Measurements from ENCODE around the gene PMIS2. TPM values are rescaled to one million over a fixed set of nuclear protein-coding genes. Genes with fewer than 3 reads are reported as not detected.

The PMIS2 gene
- total RNA-seq, 1 experiment from 2014 or later: not detected

GRCh38 chr19:35569281-35569781 lies 16.6 kb upstream of the PMIS2 start:
- intact Hi-C loops (cut with micrococcal nuclease): no loop called here
- no TSS peak for BruUV-seq (replicated peaks)
- H3K4me2 ChIP-seq (ENCODE audit: low read length): no peak overlapping the region

GRCh38 chr19:35571406-35571965 lies 14.5 kb upstream of the PMIS2 start:
- Histone ChIP-seq H3K36me3 (ENCODE audit: control insufficient read depth in 1 of 2, insufficient read depth in 2 of 2, low read length in 2 of 2) (no peaks in the 10 kb centered on the region), H3K27me3 (ENCODE audit: insufficient read depth, low read length) (no peaks in the 10 kb centered on the region), H3K4me2 (ENCODE audit: low read length) (no peak overlapping the region), H3K4me3 (replicated peaks in 1 of 2; ENCODE audit: low read depth in 1 of 2, low read length in 2 of 2) (no peak overlapping the region), H3K79me2 (ENCODE audit: insufficient read depth, low read length) (no peaks in the 10 kb centered on the region), H2AFZ (ENCODE audit: low read depth, low read length, poor library complexity, severe bottlenecking) (no peak overlapping the region), H3K9me2 (ENCODE audit: insufficient read depth) (no peaks in the 10 kb centered on the region), H3K4me1 (ENCODE audit: control insufficient read depth in 1 of 2, insufficient read depth in 2 of 2, low read length in 2 of 2) (no peaks in the 10 kb centered on the region), H3K9ac (ENCODE audit: low read length) (no peak overlapping the region), H3K27ac (ENCODE audit: low read depth, low read length) (no peak overlapping the region), H4K20me1 (ENCODE audit: insufficient read depth) (no peaks in the 10 kb centered on the region), H3K9me3 (ENCODE audit: control insufficient read depth in 1 of 2, insufficient read depth in 1 of 2, low read depth in 1 of 2, low read length in 2 of 2) (peaks cover 3 to 9% of the 10 kb centered on the region in 2 experiments; a peak in 2 of 4 replicates)
- DNase-seq (ENCODE audit: low read depth, low spot score) (no peak), ATAC-seq (no peak)
- POLR2A ChIA-PET: no interaction called here
- RAD21 ChIA-PET (ENCODE audit: low non-redundant PET in 1 of 2, low total read pairs in 2 of 2, uncharacterized antibody in 2 of 2, unreplicated experiment in 2 of 2): no interaction called here
- CTCF ChIA-PET: no interaction called here
- intact Hi-C loops (cut with micrococcal nuclease): no loop called here
- no TSS peak for BruUV-seq (replicated peaks)
- TF ChIP-seq EZH2 (IDR thresholded peaks at IDR 0.05) (no peak), SRF (IDR thresholded peaks at IDR 0.05; ENCODE audit: low read depth) (no peak), CBX3 (IDR thresholded peaks at IDR 0.05; ENCODE audit: low read depth) (no peak), ZNF274 (IDR thresholded peaks at IDR 0.05; ENCODE audit: low read depth, low read length) (no peak), ZFX (IDR thresholded peaks at IDR 0.05) (no peak), YY1 (IDR thresholded peaks at IDR 0.05; ENCODE audit: extremely low read depth, insufficient replicate concordance, low read depth, low read length) (no peak), TCF7L2 (IDR thresholded peaks at IDR 0.05; ENCODE audit: borderline replicate concordance, extremely low read depth, insufficient read depth, insufficient read length) (no peak), JUND (IDR thresholded peaks at IDR 0.05) (no peak), MAX (IDR thresholded peaks at IDR 0.05) (no peak), ELF1 (IDR thresholded peaks at IDR 0.05; ENCODE audit: borderline replicate concordance, low read depth) (no peak), EGR1 (IDR thresholded peaks at IDR 0.05; ENCODE audit: low read depth) (no peak), CEBPB (IDR thresholded peaks at IDR 0.05; ENCODE audit: low read depth) (no peak), FOSL1 (IDR thresholded peaks at IDR 0.05; ENCODE audit: low read depth) (no peak), SP1 (IDR thresholded peaks at IDR 0.05; ENCODE audit: low read depth) (no peak)

More at GRCh38 chr19:35569281-35569781, 16.6 kb upstream of the PMIS2 start:
- no peak for ATAC-seq
- TF ChIP-seq, protein P1, sequence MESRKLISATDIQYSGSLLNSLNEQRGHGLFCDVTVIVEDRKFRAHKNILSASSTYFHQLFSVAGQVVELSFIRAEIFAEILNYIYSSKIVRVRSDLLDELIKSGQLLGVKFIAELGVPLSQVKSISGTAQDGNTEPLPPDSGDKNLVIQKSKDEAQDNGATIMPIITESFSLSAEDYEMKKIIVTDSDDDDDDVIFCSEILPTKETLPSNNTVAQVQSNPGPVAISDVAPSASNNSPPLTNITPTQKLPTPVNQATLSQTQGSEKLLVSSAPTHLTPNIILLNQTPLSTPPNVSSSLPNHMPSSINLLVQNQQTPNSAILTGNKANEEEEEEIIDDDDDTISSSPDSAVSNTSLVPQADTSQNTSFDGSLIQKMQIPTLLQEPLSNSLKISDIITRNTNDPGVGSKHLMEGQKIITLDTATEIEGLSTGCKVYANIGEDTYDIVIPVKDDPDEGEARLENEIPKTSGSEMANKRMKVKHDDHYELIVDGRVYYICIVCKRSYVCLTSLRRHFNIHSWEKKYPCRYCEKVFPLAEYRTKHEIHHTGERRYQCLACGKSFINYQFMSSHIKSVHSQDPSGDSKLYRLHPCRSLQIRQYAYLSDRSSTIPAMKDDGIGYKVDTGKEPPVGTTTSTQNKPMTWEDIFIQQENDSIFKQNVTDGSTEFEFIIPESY (IDR thresholded peaks at IDR 0.05; ENCODE audit: extremely low read depth, insufficient replicate concordance, low read length): no peak
- no peak for TF ChIP-seq CBX3 (IDR thresholded peaks at IDR 0.05; ENCODE audit: low read depth)
- CTCF ChIA-PET: no interaction called here
- no peak overlapping the region for H3K9ac ChIP-seq (ENCODE audit: low read length)
- H3K79me2 ChIP-seq (ENCODE audit: insufficient read depth, low read length): no peaks in the 10 kb centered on the region
- no peaks in the 10 kb centered on the region for H3K4me1 ChIP-seq (ENCODE audit: control insufficient read depth in 1 of 2, insufficient read depth in 2 of 2, low read length in 2 of 2)
- RAD21 ChIA-PET (ENCODE audit: low non-redundant PET in 1 of 2, low total read pairs in 2 of 2, uncharacterized antibody in 2 of 2, unreplicated experiment in 2 of 2): no interaction called here
- H3K9me3 ChIP-seq (ENCODE audit: control insufficient read depth in 1 of 2, insufficient read depth in 1 of 2, low read depth in 1 of 2, low read length in 2 of 2): no peaks in the 10 kb centered on the region
- no peak overlapping the region for H2AFZ ChIP-seq (ENCODE audit: low read depth, low read length, poor library complexity, severe bottlenecking)
- H3K4me3 ChIP-seq (replicated peaks in 1 of 2; ENCODE audit: low read depth in 1 of 2, low read length in 2 of 2): no peak overlapping the region
- no peaks in the 10 kb centered on the region for H4K20me1 ChIP-seq (ENCODE audit: insufficient read depth)
- no peaks in the 10 kb centered on the region for H3K27me3 ChIP-seq (ENCODE audit: insufficient read depth, low read length)
- DNase-seq (ENCODE audit: low read depth, low spot score): no peak
- H3K27ac ChIP-seq (ENCODE audit: low read depth, low read length): no peak overlapping the region
- H3K9me2 ChIP-seq (ENCODE audit: insufficient read depth): no peaks in the 10 kb centered on the region
- no peaks in the 10 kb centered on the region for H3K36me3 ChIP-seq (ENCODE audit: control insufficient read depth in 1 of 2, insufficient read depth in 2 of 2, low read length in 2 of 2)
- POLR2A ChIA-PET: no interaction called here

Data from HCT116 (cell line).